Activated CD8-positive, alpha-beta T cell treated with anti-CD3 and anti-CD28 coated beads for 36 hours (primary cell): ENCODE results near the gene UFSP2. TPM values are rescaled to one million over a fixed set of nuclear protein-coding genes. Genes with fewer than 3 reads are reported as not detected.

Source experiments
- ATAC-seq: fragments of 200-7000 bp; cut with Tn5 transposase; one replicate; pipeline ENCODE4 v1.10.0; 2021; ENCODE audit warnings: mild to moderate bottlenecking, moderate library complexity
- CTCF ChIA-PET: fragments of 350-600 bp; sonication (Branson Sonifier 250); formaldehyde crosslinking; loops from one replicate; lab custom pipeline; 2021; ENCODE audit warnings: antibody characterized with exemption; lab: Charles Lee
- POLR2A ChIA-PET: fragments of 350-600 bp; sonication (Branson Sonifier 250); formaldehyde crosslinking; loops from one replicate; lab custom pipeline; 2021; ENCODE audit warnings: antibody characterized with exemption; lab: Charles Lee
- DNase-seq: peaks from one replicate; pipeline ENCODE4 v3.0.0-alpha.2; 2020
- H3K27ac Mint-ChIP-seq: one replicate; pipeline ENCODE4 v1.8.0; 2021; ENCODE audit warnings: mild to moderate bottlenecking, mixed read lengths
- H3K27me3 Mint-ChIP-seq: one replicate; pipeline ENCODE4 v1.8.0; 2021; ENCODE audit warnings: mixed read lengths
- H3K36me3 Mint-ChIP-seq: one replicate; pipeline ENCODE4 v1.8.0; 2021; ENCODE audit warnings: low read depth, mixed read lengths
- H3K4me1 Mint-ChIP-seq: one replicate; pipeline ENCODE4 v1.8.0; 2021; ENCODE audit warnings: low read depth, mixed read lengths
- H3K4me3 Mint-ChIP-seq: one replicate; pipeline ENCODE4 v1.8.0; 2021; ENCODE audit warnings: mild to moderate bottlenecking, moderate library complexity, mixed read lengths
- H3K9me3 Mint-ChIP-seq: one replicate; pipeline ENCODE4 v1.8.0; 2021; ENCODE audit warnings: mixed read lengths
- intact Hi-C: fragments of 100-400 bp; cut with micrococcal nuclease; formaldehyde crosslinking; loops from one replicate; pipeline ENCODE4 v1.10.0; 2022
- total RNA-seq, 2 experiments: library from RNA; stranded (reverse); gene quantifications; one replicate each; pipeline ENCODE4 v1.2.3, GENCODE V29; 2021
- TF ChIP-seq, protein P1 (sequence below): fragments of 200-600 bp; IDR thresholded peaks from one replicate; pipeline ENCODE4 v1.8.0; 2022; ENCODE audit warnings: antibody characterized with exemption, mild to moderate bottlenecking

The UFSP2 gene
- total RNA-seq, 2 experiments from 2014 or later, result 32.0 to 36.1 TPM

DNA sequence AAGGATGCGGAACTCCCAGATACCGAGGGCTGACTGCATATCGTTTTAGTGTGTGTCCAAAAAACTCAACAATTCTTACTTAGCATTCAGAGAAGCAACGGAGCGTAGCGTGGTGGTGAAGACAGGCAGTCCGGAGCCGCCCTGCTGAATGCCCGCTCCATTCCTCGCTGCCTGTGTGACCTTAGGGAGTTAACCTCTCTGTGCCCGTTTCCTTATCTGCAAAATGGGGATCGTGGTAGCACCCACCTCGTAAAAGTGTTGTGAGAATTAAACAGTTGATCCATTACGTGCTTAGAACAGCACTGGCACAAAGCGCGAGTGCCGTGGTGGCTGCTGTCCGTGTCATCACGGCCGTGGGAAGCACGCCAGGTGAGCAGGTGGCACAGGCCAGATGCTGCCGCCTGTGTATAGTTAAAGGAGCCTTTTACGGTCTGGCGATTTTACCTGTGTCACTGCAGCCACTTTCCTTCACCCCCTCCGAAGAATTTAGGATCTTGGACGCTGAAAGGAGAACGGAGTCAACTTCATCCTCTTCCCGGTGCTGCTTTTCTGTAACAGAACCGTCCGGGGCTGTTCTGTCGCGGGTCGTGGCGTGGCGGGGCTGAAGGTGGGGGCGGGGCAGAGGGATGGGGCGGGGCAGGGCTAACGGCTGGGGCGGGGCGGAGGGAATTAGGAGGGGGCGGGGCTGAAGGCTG is 44.9 kb upstream of the UFSP2 start:
- CTCF ChIA-PET, result no interaction called here
- Mint-ChIP-seq H3K4me1 (peaks cover 6% of the 10 kb centered on the region), H3K27ac (no peak overlapping the region), H3K9me3 (no peaks in the 10 kb centered on the region), H3K36me3 (no peaks in the 10 kb centered on the region), H3K4me3 (peak overlapping the region; percentile 70), H3K27me3 (peaks cover 16% of the 10 kb centered on the region)
- intact Hi-C loops, result loop anchor here (5.0 kb wide), 1 partner anchor 127 kb away; no protein-coding TSS in a partner anchor
- ATAC-seq (no peak), DNase-seq (peak; percentile 47)
- TF ChIP-seq, protein P1, sequence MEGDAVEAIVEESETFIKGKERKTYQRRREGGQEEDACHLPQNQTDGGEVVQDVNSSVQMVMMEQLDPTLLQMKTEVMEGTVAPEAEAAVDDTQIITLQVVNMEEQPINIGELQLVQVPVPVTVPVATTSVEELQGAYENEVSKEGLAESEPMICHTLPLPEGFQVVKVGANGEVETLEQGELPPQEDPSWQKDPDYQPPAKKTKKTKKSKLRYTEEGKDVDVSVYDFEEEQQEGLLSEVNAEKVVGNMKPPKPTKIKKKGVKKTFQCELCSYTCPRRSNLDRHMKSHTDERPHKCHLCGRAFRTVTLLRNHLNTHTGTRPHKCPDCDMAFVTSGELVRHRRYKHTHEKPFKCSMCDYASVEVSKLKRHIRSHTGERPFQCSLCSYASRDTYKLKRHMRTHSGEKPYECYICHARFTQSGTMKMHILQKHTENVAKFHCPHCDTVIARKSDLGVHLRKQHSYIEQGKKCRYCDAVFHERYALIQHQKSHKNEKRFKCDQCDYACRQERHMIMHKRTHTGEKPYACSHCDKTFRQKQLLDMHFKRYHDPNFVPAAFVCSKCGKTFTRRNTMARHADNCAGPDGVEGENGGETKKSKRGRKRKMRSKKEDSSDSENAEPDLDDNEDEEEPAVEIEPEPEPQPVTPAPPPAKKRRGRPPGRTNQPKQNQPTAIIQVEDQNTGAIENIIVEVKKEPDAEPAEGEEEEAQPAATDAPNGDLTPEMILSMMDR, result no peak
- POLR2A ChIA-PET, result no interaction called here

DNA sequence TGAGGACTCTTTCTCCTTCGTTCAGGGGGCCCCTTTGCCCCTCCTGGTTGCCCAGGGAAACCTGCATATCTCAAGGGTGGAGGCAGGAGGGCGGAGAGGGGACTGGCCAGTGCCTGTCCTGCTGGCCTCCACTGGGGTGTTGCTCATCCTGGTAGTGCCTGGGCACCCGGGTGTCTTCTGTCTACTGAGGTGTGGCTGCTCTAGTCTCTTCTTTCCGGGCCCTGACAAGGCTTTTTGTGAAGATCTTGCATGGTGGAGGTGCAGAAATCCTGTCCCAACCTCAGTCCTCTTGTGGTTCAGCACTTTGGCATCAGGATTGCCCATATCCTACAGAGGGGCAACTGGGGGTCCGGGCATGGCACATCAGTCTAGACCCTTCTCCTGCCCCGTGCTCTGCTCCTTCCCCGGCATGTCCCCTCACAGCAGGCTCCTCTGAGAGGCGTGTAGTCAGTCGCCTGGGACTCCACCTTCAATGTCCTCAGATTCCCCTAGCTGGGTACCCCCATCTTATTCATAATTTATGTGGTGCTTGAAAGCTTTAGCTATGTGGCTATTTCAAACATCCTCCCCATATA is 43.9 kb upstream of the UFSP2 start:
- no peak for ATAC-seq

DNA sequence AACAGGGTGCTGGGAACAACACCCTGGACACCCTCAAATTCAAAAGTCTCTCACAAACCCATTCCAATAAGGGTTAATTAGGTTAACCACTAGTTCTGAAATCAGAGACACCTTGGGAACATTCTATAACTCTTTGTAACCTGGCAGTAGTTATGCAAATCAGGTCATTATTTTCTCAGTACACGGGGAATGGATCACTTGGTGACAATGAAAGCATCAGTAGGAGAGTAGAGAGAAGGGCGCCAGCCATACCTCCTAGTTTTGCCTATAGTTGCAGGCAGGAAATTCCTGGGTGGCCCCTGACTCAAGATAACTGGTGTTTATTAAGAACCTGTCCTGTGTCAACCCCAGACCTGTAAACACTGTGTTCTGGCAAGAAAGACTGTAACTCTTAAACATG is 43.2 kb upstream of the UFSP2 start:
- ChIA-PET CTCF (interaction anchor here (1.2 kb wide), 1 partner anchor 44 kb away, joined by 3 read pairs; no protein-coding TSS in a partner anchor), POLR2A (no interaction called here)
- Mint-ChIP-seq H3K4me3 (no peak overlapping the region), H3K4me1 (peaks cover 6% of the 10 kb centered on the region), H3K27ac (no peak overlapping the region), H3K9me3 (no peaks in the 10 kb centered on the region), H3K36me3 (no peaks in the 10 kb centered on the region), H3K27me3 (peaks cover 16% of the 10 kb centered on the region)
- intact Hi-C loops, result no loop called here
- no peak for ATAC-seq
- DNase-seq, result no peak
- TF ChIP-seq, protein P1, result no peak

More for the DNA sequence above, 43.9 kb upstream of the UFSP2 start:
- H3K4me3 Mint-ChIP-seq, result no peak overlapping the region
- H3K27ac Mint-ChIP-seq, result no peak overlapping the region
- intact Hi-C loops, result loop anchor here (5.0 kb wide), 1 partner anchor 128 kb away; no protein-coding TSS in a partner anchor
- H3K36me3 Mint-ChIP-seq, result no peaks in the 10 kb centered on the region
- TF ChIP-seq, protein P1, result no peak
- DNase-seq, result peak; percentile 2
- H3K4me1 Mint-ChIP-seq, result peaks cover 6% of the 10 kb centered on the region
- H3K27me3 Mint-ChIP-seq, result peaks cover 16% of the 10 kb centered on the region
- ChIA-PET POLR2A (no interaction called here), CTCF (no interaction called here)
- no peaks in the 10 kb centered on the region for H3K9me3 Mint-ChIP-seq

DNA sequence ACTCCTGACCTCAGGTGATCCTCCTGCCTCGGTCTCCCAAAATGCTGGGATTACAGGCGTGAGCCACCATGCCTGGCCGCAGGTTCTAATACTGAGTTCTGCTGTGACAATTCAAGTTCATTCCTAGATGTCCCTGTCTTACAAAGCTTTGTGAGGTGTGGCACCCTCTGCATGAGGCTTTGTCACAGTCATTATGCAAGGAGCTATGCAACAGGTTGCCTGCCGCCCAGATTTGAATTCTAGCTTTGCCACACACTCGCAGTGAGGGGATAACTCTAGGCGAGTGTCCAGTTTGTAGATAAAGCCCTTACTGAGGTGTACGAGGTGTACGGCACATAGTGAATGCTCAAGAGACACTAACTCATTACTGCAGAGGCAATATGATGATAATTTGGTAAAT is 42.2 kb upstream of the UFSP2 start:
- no peak for ATAC-seq
- H3K9me3 Mint-ChIP-seq, result no peaks in the 10 kb centered on the region
- intact Hi-C loops, result no loop called here
- H3K4me3 Mint-ChIP-seq, result no peak overlapping the region
- no peaks in the 10 kb centered on the region for H3K36me3 Mint-ChIP-seq
- ChIA-PET CTCF (interaction anchor here (0.8 to 1.2 kb wide), 2 partner anchors 41 to 43 kb away, joined by 3 read pairs; no protein-coding TSS in a partner anchor), POLR2A (no interaction called here)
- H3K27me3 Mint-ChIP-seq, result peaks cover 13% of the 10 kb centered on the region
- TF ChIP-seq, protein P1, result no peak
- H3K27ac Mint-ChIP-seq, result no peak overlapping the region
- DNase-seq, result no peak
- H3K4me1 Mint-ChIP-seq, result peaks cover 6% of the 10 kb centered on the region

DNA sequence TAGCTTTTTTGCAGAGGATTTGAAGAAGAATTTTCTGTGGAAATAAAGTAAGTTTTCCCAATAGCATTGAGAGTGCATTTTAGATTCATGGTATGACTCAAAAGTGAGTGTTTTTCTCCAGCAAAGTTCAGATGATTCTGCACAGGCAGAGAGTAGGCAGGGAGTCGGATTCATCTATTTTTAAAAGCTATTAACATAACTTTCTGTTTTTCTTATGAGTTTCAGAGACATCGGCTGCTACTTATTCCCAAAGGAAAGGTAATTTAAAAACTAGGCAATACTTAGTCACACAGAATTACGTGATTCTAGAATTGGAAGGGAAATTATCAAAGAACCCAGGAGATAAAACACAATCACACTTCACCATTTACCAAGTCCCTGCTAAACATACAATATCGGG is 41.3 kb upstream of the UFSP2 start:
- H3K27ac Mint-ChIP-seq, result no peak overlapping the region
- H3K27me3 Mint-ChIP-seq, result peaks cover 13% of the 10 kb centered on the region
- no peak overlapping the region for H3K4me3 Mint-ChIP-seq
- intact Hi-C loops, result no loop called here
- TF ChIP-seq, protein P1, result no peak
- ChIA-PET CTCF (interaction anchor here (0.8 to 1.0 kb wide), 2 partner anchors 40 to 131 kb away, joined by 3 read pairs; no protein-coding TSS in a partner anchor), POLR2A (no interaction called here)
- H3K4me1 Mint-ChIP-seq, result peaks cover 6% of the 10 kb centered on the region
- no peak for DNase-seq
- no peak for ATAC-seq
- H3K9me3 Mint-ChIP-seq, result no peaks in the 10 kb centered on the region
- H3K36me3 Mint-ChIP-seq, result no peaks in the 10 kb centered on the region
